ENCODE measurements around the gene P2RY10. TPM values are rescaled to one million over a fixed set of nuclear protein-coding genes. Genes with fewer than 3 reads are reported as not detected.

The P2RY10 gene
- total and polyA plus RNA-seq, 2 of the 13 experiments (the other 11 are each of a cell fraction or from before 2014, with no cell fraction given), result not detected

DNA sequence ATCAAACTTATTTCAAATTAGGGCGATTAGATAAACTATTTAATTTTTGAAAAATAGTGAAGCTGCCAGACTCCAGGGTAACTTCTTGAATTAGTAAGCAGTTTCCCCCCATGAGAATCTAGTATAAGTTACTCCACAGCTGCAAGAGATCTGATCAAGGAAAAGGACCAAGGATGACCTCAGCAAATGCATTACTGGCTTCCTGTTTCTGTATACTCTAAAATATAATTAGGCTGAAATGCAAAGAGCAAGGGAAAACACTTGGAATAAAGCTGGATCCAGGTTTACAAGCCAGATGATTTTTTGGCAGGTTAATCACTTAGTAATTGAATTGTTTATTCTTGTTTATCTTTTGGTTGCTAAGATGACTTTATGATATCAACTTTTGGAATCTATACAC is 13.4 kb upstream of the P2RY10 start:
- FAIRE-seq (no peak), ATAC-seq (no peak), DNase-seq (ENCODE audit: low spot score) (no peak)
- Histone ChIP-seq H3K4me1 (ENCODE audit: insufficient read depth, low read length) (no peaks in the 10 kb centered on the region), H3K9me3 (ENCODE audit: low read length) (peaks cover 6% of the 10 kb centered on the region), H3K9ac (ENCODE audit: insufficient read depth, low read depth, low read length) (no peak overlapping the region), H3K79me2 (ENCODE audit: insufficient read depth, low read length) (no peaks in the 10 kb centered on the region), H3K36me3 (replicated peaks in 1 of 2; ENCODE audit: control insufficient read depth in 1 of 2, insufficient read depth in 2 of 2, low read length in 2 of 2) (no peaks in the 10 kb centered on the region), H3K4me2 (ENCODE audit: low read depth, low read length) (no peak overlapping the region), H4K20me1 (ENCODE audit: insufficient read depth, low read length) (no peaks in the 10 kb centered on the region), H3K27me3 (ENCODE audit: control insufficient read depth in 1 of 2, insufficient read depth in 2 of 2, low read length in 2 of 2) (no peaks in the 10 kb centered on the region), H2AFZ (ENCODE audit: low read length) (no peak overlapping the region), H3K27ac (ENCODE audit: extremely low read length, insufficient read depth, low read length) (no peak overlapping the region), H3K4me3 (replicated peaks in 1 of 3; ENCODE audit: insufficient read depth in 1 of 3, low read depth in 2 of 3, low read length in 3 of 3) (no peak overlapping the region)
- WGBS (ENCODE audit: low lambda C conversion rate), result 0% methylated on average over 1 of the region's 1 CpG
- BruUV-seq (replicated peaks), result no TSS peak
- intact Hi-C loops (cut with micrococcal nuclease; ENCODE audit: unreplicated experiment), result no loop called here
- in situ Hi-C loops (cut with HindIII; ENCODE audit: extremely low pct_ligation_motif_present, low pct_unique_long_range_greater_than_20kb), result no loop called here
- no peak for TF ChIP-seq ZNF792 (CRISPR knock-in tag; IDR thresholded peaks at IDR 0.05)
- no peak for TF ChIP-seq JDP2 (CRISPR knock-in tag; IDR thresholded peaks at IDR 0.05; ENCODE audit: borderline replicate concordance)
- no peak for TF ChIP-seq GZF1 (CRISPR knock-in tag; IDR thresholded peaks at IDR 0.05)
- TF ChIP-seq ZNF20 (CRISPR knock-in tag; IDR thresholded peaks at IDR 0.05), result no peak
- TF ChIP-seq ZNF292 (CRISPR knock-in tag; IDR thresholded peaks at IDR 0.05; ENCODE audit: borderline replicate concordance, low read depth), result no peak
- no peak for TF ChIP-seq NR2F1 (CRISPR knock-in tag; IDR thresholded peaks at IDR 0.05)
- TF ChIP-seq ZNF7 (CRISPR knock-in tag; IDR thresholded peaks at IDR 0.05), result no peak
- TF ChIP-seq, protein P1, sequence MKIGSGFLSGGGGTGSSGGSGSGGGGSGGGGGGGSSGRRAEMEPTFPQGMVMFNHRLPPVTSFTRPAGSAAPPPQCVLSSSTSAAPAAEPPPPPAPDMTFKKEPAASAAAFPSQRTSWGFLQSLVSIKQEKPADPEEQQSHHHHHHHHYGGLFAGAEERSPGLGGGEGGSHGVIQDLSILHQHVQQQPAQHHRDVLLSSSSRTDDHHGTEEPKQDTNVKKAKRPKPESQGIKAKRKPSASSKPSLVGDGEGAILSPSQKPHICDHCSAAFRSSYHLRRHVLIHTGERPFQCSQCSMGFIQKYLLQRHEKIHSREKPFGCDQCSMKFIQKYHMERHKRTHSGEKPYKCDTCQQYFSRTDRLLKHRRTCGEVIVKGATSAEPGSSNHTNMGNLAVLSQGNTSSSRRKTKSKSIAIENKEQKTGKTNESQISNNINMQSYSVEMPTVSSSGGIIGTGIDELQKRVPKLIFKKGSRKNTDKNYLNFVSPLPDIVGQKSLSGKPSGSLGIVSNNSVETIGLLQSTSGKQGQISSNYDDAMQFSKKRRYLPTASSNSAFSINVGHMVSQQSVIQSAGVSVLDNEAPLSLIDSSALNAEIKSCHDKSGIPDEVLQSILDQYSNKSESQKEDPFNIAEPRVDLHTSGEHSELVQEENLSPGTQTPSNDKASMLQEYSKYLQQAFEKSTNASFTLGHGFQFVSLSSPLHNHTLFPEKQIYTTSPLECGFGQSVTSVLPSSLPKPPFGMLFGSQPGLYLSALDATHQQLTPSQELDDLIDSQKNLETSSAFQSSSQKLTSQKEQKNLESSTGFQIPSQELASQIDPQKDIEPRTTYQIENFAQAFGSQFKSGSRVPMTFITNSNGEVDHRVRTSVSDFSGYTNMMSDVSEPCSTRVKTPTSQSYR (CRISPR knock-in tag; IDR thresholded peaks at IDR 0.05; ENCODE audit: borderline replicate concordance), result no peak
- no peak for TF ChIP-seq SOX6 (IDR thresholded peaks at IDR 0.05)
- TF ChIP-seq SOX6 (CRISPR knock-in tag; IDR thresholded peaks at IDR 0.05), result no peak
- no peak for TF ChIP-seq MTA3 (CRISPR knock-in tag; IDR thresholded peaks at IDR 0.05)
- no peak for TF ChIP-seq SMYD3 (CRISPR knock-in tag; IDR thresholded peaks at IDR 0.05)
- TF ChIP-seq TBL1XR1 (IDR thresholded peaks at IDR 0.05; ENCODE audit: borderline replicate concordance, low read length, partially characterized antibody), result no peak
- no peak for TF ChIP-seq MEIS2 (CRISPR knock-in tag; IDR thresholded peaks at IDR 0.05)
- no peak for TF ChIP-seq CEBPG (CRISPR knock-in tag; IDR thresholded peaks at IDR 0.05)
- TF ChIP-seq RORA (CRISPR knock-in tag; IDR thresholded peaks at IDR 0.05), result no peak
- CTCF ChIA-PET (ENCODE audit: low intra/inter-chr PET ratio, low total read pairs), result no interaction called here
- POLR2A ChIA-PET, result no interaction called here

Measured in HepG2 (cell line).